SJSA1 (cell line): Measurements from ENCODE around the gene SLIT1. TPM values are rescaled to one million over a fixed set of nuclear protein-coding genes. Genes with fewer than 3 reads are reported as not detected.

Experiments
- DNase-seq, 2 experiments: peaks; one replicate each; pipeline ENCODE4 v3.0.0-alpha.2; 2015 to 2020; ENCODE audit warnings: low spot score in 2 of 2, low read depth in 1 of 2
- H3K27ac ChIP-seq: fragments of 250-450 bp; sonication (Bioruptor Pico); 2 replicates; pipeline ENCODE4 v1.5.1; 2020; ENCODE audit warnings: mild to moderate bottlenecking, moderate library complexity
- H3K27me3 ChIP-seq: fragments of 250-450 bp; sonication (Bioruptor Pico); replicated peaks from 2 replicates; pipeline ENCODE4 v1.5.1; 2020; ENCODE audit warnings: mild to moderate bottlenecking, moderate library complexity
- H3K36me3 ChIP-seq: fragments of 250-450 bp; sonication (Bioruptor Pico); 2 replicates; pipeline ENCODE4 v1.5.1; 2020; ENCODE audit warnings: mild to moderate bottlenecking
- H3K4me1 ChIP-seq: fragments of 250-450 bp; sonication (Bioruptor Pico); replicated peaks from 2 replicates; pipeline ENCODE4 v1.6.1; 2021; ENCODE audit warnings: mild to moderate bottlenecking
- H3K4me3 ChIP-seq: fragments of 250-450 bp; sonication (Bioruptor Pico); 2 replicates; pipeline ENCODE4 v1.5.1; 2020; ENCODE audit warnings: mild to moderate bottlenecking
- H3K9me3 ChIP-seq: fragments of 250-450 bp; sonication (Bioruptor Pico); replicated peaks from 2 replicates; pipeline ENCODE4 v1.5.1; 2020; ENCODE audit warnings: mild to moderate bottlenecking
- total RNA-seq: library from RNA; depleted of rRNA; stranded (reverse); fragments of >200 nt; shearing (Covaris generic); gene quantifications from 2 replicates; pipeline ENCODE4 v1.2.3, GENCODE V29; 2014

Gene SLIT1
- total RNA-seq, 1 experiment from 2014 or later = not detected

- Histone ChIP-seq H3K27me3 (peaks cover 5% of the 10 kb centered on the region; the same call in 1 of the 2 replicates), H3K4me1 (0 out of 2 replicates have a peak, but pooled peaks cover 5% of the 10 kb centered on the region), H3K27ac (no peak overlapping the region), H3K9me3 (no peaks in the 10 kb centered on the region), H3K36me3 (no peaks in the 10 kb centered on the region), H3K4me3 (no peak overlapping the region)
- peak in 1 of 2 experiments; percentile 31 for DNase-seq
These were observed 154.3 kb downstream of the SLIT1 start for GRCh38 chr10:97031459-97031858.

DNA sequence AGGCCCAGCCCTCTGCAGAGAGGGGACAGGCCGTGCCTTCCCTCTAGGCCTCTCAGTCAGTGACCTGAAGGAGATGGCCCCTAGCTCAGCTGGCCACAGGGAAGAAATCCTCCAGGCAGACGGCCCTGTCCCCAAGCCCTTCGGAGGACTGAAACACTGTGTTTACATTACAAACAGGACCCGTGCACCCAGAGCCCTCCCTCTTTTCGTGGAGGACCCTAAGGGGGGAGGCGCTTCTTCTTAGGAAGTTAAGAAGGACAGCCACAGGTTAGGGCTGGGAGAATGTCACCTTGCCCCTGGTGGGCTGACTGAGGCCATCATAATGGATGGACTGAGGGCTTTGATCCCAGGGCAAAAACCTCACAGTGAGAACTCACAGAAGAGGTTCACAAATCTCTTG, 154.9 kb downstream of the SLIT1 start:
- H3K27me3 ChIP-seq = 0 out of 2 replicates have a peak, but pooled peaks cover 2% of the 10 kb centered on the region
- H3K4me3 ChIP-seq = no peak overlapping the region
- DNase-seq = peak in 1 of 2 experiments; percentile 31
- no peak overlapping the region for H3K27ac ChIP-seq
- H3K36me3 ChIP-seq = no peaks in the 10 kb centered on the region
- H3K4me1 ChIP-seq = 0 out of 2 replicates have a peak, but pooled peaks cover 5% of the 10 kb centered on the region
- H3K9me3 ChIP-seq = no peaks in the 10 kb centered on the region

DNA sequence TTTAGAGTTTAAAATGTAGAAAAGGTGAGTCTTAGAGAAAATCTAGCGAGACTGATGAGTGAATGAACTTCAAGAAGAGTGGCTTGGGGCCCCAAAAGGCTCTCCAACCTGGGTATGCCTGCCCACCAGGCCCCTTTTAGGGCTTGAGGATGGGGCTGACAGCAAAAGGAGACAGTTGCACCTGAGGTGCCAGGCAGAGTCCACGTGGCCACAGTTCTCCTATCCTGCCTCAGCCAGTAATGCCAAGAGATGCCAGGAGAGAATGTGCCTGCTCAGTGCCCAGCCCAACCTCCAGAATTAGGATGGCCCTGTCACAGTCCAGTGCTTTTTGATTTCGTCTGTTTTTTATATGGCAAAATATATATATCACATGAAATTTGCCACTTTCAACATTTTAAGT, 156.5 kb downstream of the SLIT1 start:
- Histone ChIP-seq H3K4me1 (peaks cover 13% of the 10 kb centered on the region), H3K27me3 (0 out of 2 replicates have a peak, but pooled peaks cover 2% of the 10 kb centered on the region), H3K36me3 (no peaks in the 10 kb centered on the region), H3K27ac (no peak overlapping the region), H3K9me3 (no peaks in the 10 kb centered on the region), H3K4me3 (no peak overlapping the region)
- peak in 1 of 2 experiments; percentile 28 for DNase-seq

DNA sequence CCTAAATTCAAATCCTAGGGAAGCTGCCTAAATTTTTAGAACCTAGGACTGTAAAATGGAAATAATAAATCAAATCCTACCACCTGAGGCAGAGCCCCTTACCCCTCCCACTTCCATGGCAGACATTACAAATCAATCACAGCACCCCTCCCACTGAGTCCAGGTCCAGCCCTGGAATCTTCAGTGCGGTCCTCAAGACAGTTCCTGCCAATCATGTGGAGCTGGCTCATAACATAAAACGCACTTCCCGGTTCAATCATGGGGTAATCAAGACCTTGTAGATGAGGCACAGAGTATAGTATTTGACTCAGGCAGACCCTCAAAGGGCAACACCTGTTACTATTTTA, 157.0 kb downstream of the SLIT1 start:
- Histone ChIP-seq H3K27me3 (0 out of 2 replicates have a peak, but pooled peaks cover 2% of the 10 kb centered on the region), H3K4me3 (no peak overlapping the region), H3K4me1 (peaks cover 17% of the 10 kb centered on the region), H3K36me3 (no peaks in the 10 kb centered on the region), H3K27ac (no peak overlapping the region), H3K9me3 (no peaks in the 10 kb centered on the region)
- DNase-seq = no peak

GRCh38 chr10:97028126-97028831, 157.5 kb downstream of the SLIT1 start:
- Histone ChIP-seq H3K4me3 (no peak overlapping the region), H3K9me3 (no peaks in the 10 kb centered on the region), H3K27ac (no peak overlapping the region), H3K4me1 (peaks cover 23% of the 10 kb centered on the region), H3K36me3 (no peaks in the 10 kb centered on the region), H3K27me3 (0 out of 2 replicates have a peak, but pooled peaks cover 2% of the 10 kb centered on the region)
- peak; percentile 38 to 51 for DNase-seq

- no peak for DNase-seq
- no peaks in the 10 kb centered on the region for H3K36me3 ChIP-seq
- 0 out of 2 replicates have a peak, but pooled peaks cover 2% of the 10 kb centered on the region for H3K27me3 ChIP-seq
- H3K4me3 ChIP-seq = no peak overlapping the region
- H3K27ac ChIP-seq = no peak overlapping the region
- H3K9me3 ChIP-seq = no peaks in the 10 kb centered on the region
- H3K4me1 ChIP-seq = peaks cover 29% of the 10 kb centered on the region
These were observed 160.0 kb downstream of the SLIT1 start for GRCh38 chr10:97025613-97026242.

- Histone ChIP-seq H3K36me3 (no peaks in the 10 kb centered on the region), H3K27ac (peak overlapping the region; percentile 55), H3K4me3 (no peak overlapping the region), H3K4me1 (peaks cover 37% of the 10 kb centered on the region), H3K9me3 (no peaks in the 10 kb centered on the region), H3K27me3 (0 out of 2 replicates have a peak, but pooled peaks cover 2% of the 10 kb centered on the region)
- DNase-seq = peak; percentile 69 to 83
These were observed 161.3 kb downstream of the SLIT1 start for GRCh38 chr10:97024168-97025073.

DNA sequence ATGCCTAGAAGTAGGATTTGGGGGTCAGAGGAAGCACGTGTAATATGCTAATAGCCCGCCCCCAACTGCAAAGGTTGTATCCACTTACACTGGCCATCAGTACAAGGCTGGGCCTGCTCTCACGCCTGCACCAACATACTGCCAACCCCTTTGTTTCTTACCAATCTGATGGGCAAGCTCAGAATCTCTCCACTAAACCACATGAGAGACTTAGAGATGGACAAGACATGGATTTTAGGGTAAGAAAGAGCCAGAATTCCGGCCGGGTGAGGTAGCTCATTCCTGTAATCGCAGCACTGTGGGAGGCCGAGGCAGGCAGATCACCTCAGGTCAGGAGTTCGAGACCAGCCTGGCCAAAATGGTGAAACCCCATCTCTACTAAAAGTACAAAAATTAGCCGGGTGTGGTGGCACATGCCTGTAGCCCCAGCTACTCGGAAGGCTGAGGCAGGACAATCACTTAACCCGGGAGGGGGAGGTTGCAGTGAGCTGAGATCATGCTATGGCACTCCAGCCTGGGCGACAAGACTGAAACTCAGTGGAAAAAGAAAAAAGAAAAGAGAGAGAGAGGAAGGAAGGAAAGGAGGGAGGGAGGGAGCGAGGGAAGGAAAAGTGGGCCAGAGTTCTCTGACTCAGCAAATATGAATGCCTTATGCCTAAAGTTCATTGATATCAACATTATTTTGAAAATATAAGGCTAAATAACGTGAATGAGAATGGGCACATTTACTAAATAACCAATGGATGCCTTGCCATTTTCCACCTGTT, 162.2 kb downstream of the SLIT1 start:
- peak overlapping the region; percentile 55 for H3K27ac ChIP-seq
- no peak overlapping the region for H3K4me3 ChIP-seq
- peaks cover 32% of the 10 kb centered on the region for H3K4me1 ChIP-seq
- H3K36me3 ChIP-seq = no peaks in the 10 kb centered on the region
- H3K9me3 ChIP-seq = no peaks in the 10 kb centered on the region
- peak in 1 of 2 experiments; percentile 55 for DNase-seq
- H3K27me3 ChIP-seq = 0 out of 2 replicates have a peak, but pooled peaks cover 2% of the 10 kb centered on the region

DNA sequence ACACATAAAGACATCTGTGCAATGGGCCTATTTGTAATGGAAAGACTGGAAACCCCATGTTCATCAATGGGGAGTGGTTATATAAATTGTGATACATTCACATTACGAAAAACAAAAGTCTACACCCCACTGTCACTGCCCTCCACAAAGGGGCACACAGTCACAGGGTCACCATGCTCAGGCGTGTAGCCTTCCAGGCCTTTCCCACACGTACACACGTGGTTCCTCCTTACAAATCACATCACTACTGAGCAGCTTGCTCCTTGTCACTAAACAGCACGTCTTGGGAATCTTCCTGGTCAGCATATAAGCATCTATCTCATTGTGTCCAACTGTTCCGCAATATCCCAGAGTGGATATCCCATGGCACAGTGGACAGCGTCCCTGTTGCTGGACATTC, 163.1 kb downstream of the SLIT1 start:
- Histone ChIP-seq H3K9me3 (no peaks in the 10 kb centered on the region), H3K4me1 (peaks cover 32% of the 10 kb centered on the region), H3K27ac (no peak overlapping the region), H3K36me3 (no peaks in the 10 kb centered on the region), H3K4me3 (no peak overlapping the region), H3K27me3 (0 out of 2 replicates have a peak, but pooled peaks cover 2% of the 10 kb centered on the region)
- DNase-seq = no peak

- Histone ChIP-seq H3K4me3 (no peak overlapping the region), H3K9me3 (no peaks in the 10 kb centered on the region), H3K4me1 (peaks cover 32% of the 10 kb centered on the region), H3K36me3 (no peaks in the 10 kb centered on the region), H3K27me3 (no peaks in the 10 kb centered on the region), H3K27ac (no peak overlapping the region)
- DNase-seq = no peak
These were observed 165.0 kb downstream of the SLIT1 start for GRCh38 chr10:97020452-97021400.

DNA sequence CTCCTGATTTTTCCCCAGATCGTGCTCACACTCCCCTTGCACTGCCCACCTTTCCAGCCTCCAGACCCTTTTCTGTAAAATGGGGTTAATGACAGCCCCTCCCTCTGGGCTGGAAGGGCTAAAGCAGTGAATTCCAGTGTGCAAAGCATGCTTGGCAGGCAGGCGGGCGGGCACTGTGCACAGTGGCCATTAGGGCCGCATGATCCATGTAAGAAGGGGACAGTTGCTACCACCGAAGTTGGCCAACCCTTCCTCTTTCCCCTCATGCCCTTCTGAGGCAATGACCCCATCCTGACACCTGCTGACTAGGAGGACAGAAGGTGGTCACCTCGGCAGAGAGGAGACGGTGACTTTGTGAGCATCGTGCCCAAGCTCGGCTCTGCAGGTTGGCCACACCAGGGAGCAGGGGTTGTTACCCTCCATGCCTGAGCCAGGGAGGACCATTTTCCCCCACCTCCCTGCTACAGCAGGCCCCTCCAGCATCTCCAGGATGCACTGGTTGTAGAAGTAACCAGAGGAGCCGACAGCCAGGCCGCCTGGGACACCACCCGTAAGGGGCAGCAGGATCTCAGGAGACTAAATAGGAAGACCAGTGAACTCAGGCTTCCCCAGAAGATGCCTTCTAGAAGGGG, 166.4 kb downstream of the SLIT1 start:
- Histone ChIP-seq H3K4me3 (no peak overlapping the region), H3K4me1 (peaks cover 25% of the 10 kb centered on the region), H3K27ac (no peak overlapping the region), H3K9me3 (no peaks in the 10 kb centered on the region), H3K27me3 (no peaks in the 10 kb centered on the region), H3K36me3 (no peaks in the 10 kb centered on the region)
- no peak for DNase-seq
